C4-2B (cell line): ENCODE results near the gene PELO.

Source experiments
- CTCF ChIP-seq: fragments of 450-650 bp; conservative IDR thresholded peaks from 2 replicates; pipeline ENCODE4 v1.5.1; 2017; ENCODE audit warnings: mild to moderate bottlenecking
- ZFX ChIP-seq: fragments of 450-650 bp; IDR thresholded peaks from 2 replicates; pipeline ENCODE4 v1.6.1; 2017

- TF ChIP-seq CTCF (no peak), ZFX (no peak)
Observed at GRCh38 chr5:52834320-52834719, 46.6 kb downstream of the PELO start.
